Keratinocyte (primary cell): ENCODE results near the gene HSDL2. TPM values are rescaled to one million over a fixed set of nuclear protein-coding genes. Genes with fewer than 3 reads are reported as not detected.

ENCODE experiments used
- DNase-seq: peaks from one replicate; pipeline ENCODE4 v3.0.0-alpha.2; 2011; ENCODE audit warnings: low read depth, missing footprints, low spot score
- FAIRE-seq: peaks from 2 replicates; lab custom pipeline; 2011; peaks lifted over from hg19 to GRCh38; lab: Jason Lieb, UNC
- H2AFZ ChIP-seq: 2 replicates; pipeline ENCODE4 v1.6.0; 2012; ENCODE audit warnings: low read length, control low read depth, inconsistent platforms; ENCODE audit not compliant: control insufficient read depth
- H3K27ac ChIP-seq: 2 replicates; pipeline ENCODE4 v1.5.1; 2011; ENCODE audit warnings: low read length; ENCODE audit not compliant: control insufficient read depth, insufficient read depth
- H3K27me3 ChIP-seq: 3 replicates; pipeline ENCODE4 v1.6.0; 2011; ENCODE audit warnings: low read length; ENCODE audit not compliant: control insufficient read depth, insufficient read depth; ENCODE audit errors: extremely low read depth
- H3K36me3 ChIP-seq, 2 experiments: 2 replicates in 1 of 2; 3 replicates in 1 of 2; pipeline ENCODE4 v1.5.1; 2011; ENCODE audit warnings: low read length in 2 of 2, mild to moderate bottlenecking in 1 of 2; ENCODE audit not compliant: control insufficient read depth in 2 of 2, insufficient read depth in 2 of 2; ENCODE audit errors: extremely low read depth in 1 of 2
- H3K4me1 ChIP-seq: 3 replicates; pipeline ENCODE4 v1.5.1; 2011; ENCODE audit warnings: low read length; ENCODE audit not compliant: control insufficient read depth, insufficient read depth; ENCODE audit errors: extremely low read depth
- H3K4me2 ChIP-seq: 3 replicates; pipeline ENCODE4 v1.6.0; 2011; ENCODE audit warnings: low read depth, low read length; ENCODE audit not compliant: control insufficient read depth, insufficient read depth; ENCODE audit errors: extremely low read depth
- H3K4me3 ChIP-seq, 3 experiments: fragments of 200-600 bp in 1 of 3; sonication (generic) in 1 of 3; 2 replicates in 2 of 3; 3 replicates in 1 of 3; pipeline ENCODE4 v1.5.1; 2011 to 2016; ENCODE audit warnings: low read length in 3 of 3, mild to moderate bottlenecking in 3 of 3, control low read depth in 2 of 3, inconsistent platforms in 1 of 3, low read depth in 1 of 3, mixed read lengths in 1 of 3, mixed run types in 1 of 3, moderate library complexity in 1 of 3; ENCODE audit not compliant: control insufficient read depth in 2 of 3, insufficient read depth in 2 of 3; ENCODE audit errors: extremely low read depth in 1 of 3
- H3K79me2 ChIP-seq: 2 replicates; pipeline ENCODE4 v1.6.0; 2012; ENCODE audit warnings: low read length; ENCODE audit not compliant: control insufficient read depth, insufficient read depth
- H3K9ac ChIP-seq: 3 replicates; pipeline ENCODE4 v1.6.0; 2011; ENCODE audit warnings: low read length; ENCODE audit not compliant: control insufficient read depth, insufficient read depth; ENCODE audit errors: extremely low read depth
- H3K9me1 ChIP-seq: 3 replicates; pipeline ENCODE4 v1.6.0; 2011; ENCODE audit warnings: low read length; ENCODE audit not compliant: control insufficient read depth, insufficient read depth; ENCODE audit errors: extremely low read depth
- H3K9me3 ChIP-seq: 2 replicates; pipeline ENCODE4 v1.5.1; 2012; ENCODE audit warnings: low read depth, low read length; ENCODE audit not compliant: control insufficient read depth
- H4K20me1 ChIP-seq: 3 replicates; pipeline ENCODE4 v1.6.0; 2011; ENCODE audit warnings: low read length; ENCODE audit not compliant: control insufficient read depth, insufficient read depth; ENCODE audit errors: extremely low read depth
- CTCF ChIP-seq, 3 experiments: IDR thresholded peaks in 1 of 3; conservative IDR thresholded peaks in 1 of 3; optimal IDR thresholded peaks in 1 of 3; 2 replicates in 2 of 3; 3 replicates in 1 of 3; pipeline versions ENCODE3 to v1.5.1; 2011; ENCODE audit warnings: low read length in 3 of 3, mild to moderate bottlenecking in 3 of 3, moderate library complexity in 2 of 3, control low read depth in 1 of 3, inconsistent platforms in 1 of 3; ENCODE audit not compliant: insufficient read depth in 2 of 3; ENCODE audit errors: extremely low read depth in 1 of 3
- EZH2 ChIP-seq: IDR thresholded peaks from one replicate; pipeline ENCODE4 v1.6.1; 2012; ENCODE audit warnings: inconsistent platforms, mild to moderate bottlenecking, low read length, moderate library complexity
- dilution Hi-C: fragments of 300-500 bp; cut with MboI; formaldehyde crosslinking; loops from one replicate; pipeline ENCODE4 v1.7.0; 2020; ENCODE audit warnings: low sequenced_read_pairs; ENCODE audit not compliant: extremely low pct_ligation_motif_present
- polyA plus RNA-seq, 5 experiments: library from polyadenylated mRNA; depleted of rRNA in 3 of 5; stranded (reverse) in 3 of 5; stranded (forward) in 1 of 5; unstranded in 1 of 5; fragments of >200 nt; gene quantifications; 1 replicate in 1 of 5; 2 replicates in 3 of 5; 3 replicates in 1 of 5; pipeline versions ENCODE4 v1.2.1 to v1.2.3, GENCODE V29; 2011 to 2012; ENCODE audit warnings: missing spikeins in 2 of 5, low read depth in 1 of 5, low replicate concordance in 1 of 5

The HSDL2 gene
- polyA plus RNA-seq, 1 donor (not counting 4 experiments of a cell fraction or from before 2014, with no cell fraction given), result 27.6 TPM

DNA sequence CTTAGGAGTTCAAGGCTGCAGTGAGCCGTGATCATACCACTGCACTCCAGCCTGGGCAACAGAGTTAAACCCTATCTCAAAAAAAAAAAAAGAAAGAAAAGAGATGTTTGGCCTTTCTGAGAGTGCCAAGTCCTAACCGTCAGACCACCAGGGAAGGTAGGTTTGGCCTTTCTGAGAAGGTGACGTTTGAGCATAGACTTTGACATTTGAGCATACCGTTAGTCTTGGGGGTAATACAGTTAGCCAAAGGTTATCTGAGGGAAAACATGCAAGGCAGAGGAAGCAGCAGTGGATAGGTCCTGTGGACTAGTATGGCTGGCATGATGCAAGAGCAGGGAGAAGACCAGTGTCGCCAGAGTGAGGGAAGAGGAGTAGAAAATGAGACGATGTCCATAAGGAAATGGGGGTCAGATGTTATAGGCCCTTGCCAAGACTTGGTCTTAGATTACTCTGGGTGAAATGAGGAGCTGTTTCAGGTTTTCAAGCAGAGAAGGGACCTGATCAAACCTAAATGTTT, 50.2 kb downstream of the HSDL2 start:
- Histone ChIP-seq H3K36me3 (peaks cover 0 to 2% of the 10 kb centered on the region in 2 experiments), H3K4me2 (no peak overlapping the region), H2AFZ (no peak overlapping the region), H3K4me3 (no peak overlapping the region), H3K9me1 (no peaks in the 10 kb centered on the region), H3K4me1 (no peaks in the 10 kb centered on the region), H3K9me3 (no peaks in the 10 kb centered on the region), H3K27ac (no peak overlapping the region), H3K79me2 (no peaks in the 10 kb centered on the region), H3K9ac (no peak overlapping the region), H4K20me1 (no peaks in the 10 kb centered on the region), H3K27me3 (no peaks in the 10 kb centered on the region)
- FAIRE-seq (no peak), DNase-seq (no peak)
- dilution Hi-C loops, result no loop called here
- TF ChIP-seq EZH2 (no peak), CTCF (optimal IDR thresholded peaks at IDR 0.05 in 1 of 3, IDR thresholded peaks at IDR 0.05 in 1 of 3, conservative IDR thresholded peaks at IDR 0.05 in 1 of 3; ENCODE audit: extremely low read depth in 1 of 3, insufficient read depth in 2 of 3, low read length in 3 of 3) (no peak)

- H3K9me3 ChIP-seq, result no peaks in the 10 kb centered on the region
- no peak for FAIRE-seq
Observed at GRCh38 chr9:112433499-112434392, 53.8 kb downstream of the HSDL2 start.

More at GRCh38 chr9:112433499-112434392, 53.8 kb downstream of the HSDL2 start:
- Histone ChIP-seq H3K4me1 (no peaks in the 10 kb centered on the region), H3K4me3 (no peak overlapping the region), H3K27ac (no peak overlapping the region), H3K36me3 (peaks cover 0 to 2% of the 10 kb centered on the region in 2 experiments), H3K9ac (no peak overlapping the region), H3K9me1 (no peaks in the 10 kb centered on the region), H3K4me2 (no peak overlapping the region), H4K20me1 (no peaks in the 10 kb centered on the region), H3K27me3 (no peaks in the 10 kb centered on the region), H3K79me2 (no peaks in the 10 kb centered on the region), H2AFZ (no peak overlapping the region)
- TF ChIP-seq EZH2 (no peak), CTCF (optimal IDR thresholded peaks at IDR 0.05 in 1 of 3, IDR thresholded peaks at IDR 0.05 in 1 of 3, conservative IDR thresholded peaks at IDR 0.05 in 1 of 3; ENCODE audit: extremely low read depth in 1 of 3, insufficient read depth in 2 of 3, low read length in 3 of 3) (no peak)
- DNase-seq, result no peak
- dilution Hi-C loops, result no loop called here
